HepG2 (cell line): ENCODE measurements around the gene LEMD1. TPM values are rescaled to one million over a fixed set of nuclear protein-coding genes. Genes with fewer than 3 reads are reported as not detected.

ENCODE experiments used
- BORCS8-MEF2B ChIP-seq: sonication (generic); formaldehyde crosslinking; IDR thresholded peaks from 2 replicates; pipeline ENCODE4 v1.8.0; 2022; ENCODE audit warnings: mild to moderate bottlenecking, missing genetic modification reagents
- CBX1 ChIP-seq: IDR thresholded peaks from one replicate; pipeline ENCODE4 v1.6.1; 2016; ENCODE audit warnings: antibody characterized with exemption, low read depth
- ELF1 ChIP-seq: sonication (generic); formaldehyde crosslinking; IDR thresholded peaks from 2 replicates; pipeline ENCODE4 v1.4.0; 2020; ENCODE audit warnings: missing genetic modification reagents
- FUBP1 ChIP-seq: sonication (generic); formaldehyde crosslinking; IDR thresholded peaks from 2 replicates; pipeline ENCODE4 v1.5.1; 2020; ENCODE audit warnings: missing genetic modification reagents, mild to moderate bottlenecking, borderline replicate concordance
- KIAA2018 ChIP-seq: sonication (generic); formaldehyde crosslinking; IDR thresholded peaks from 2 replicates; pipeline ENCODE4 v1.5.0; 2020; ENCODE audit warnings: mild to moderate bottlenecking, missing genetic modification reagents, borderline replicate concordance
- PRPF4 ChIP-seq: fragments of 200-400 bp; formaldehyde crosslinking; IDR thresholded peaks from 2 replicates; pipeline ENCODE4 v1.6.1; 2016; ENCODE audit warnings: low read length, low read depth; ENCODE audit not compliant: poor library complexity, severe bottlenecking
- RARA ChIP-seq: IDR thresholded peaks from 2 replicates; pipeline ENCODE4 v1.6.1; 2016; ENCODE audit warnings: missing genetic modification reagents, missing compliant biosample characterization
- RCOR2 ChIP-seq: IDR thresholded peaks from 2 replicates; pipeline ENCODE4 v1.6.1; 2016; ENCODE audit warnings: missing biosample characterization, missing genetic modification reagents
- THAP9 ChIP-seq: sonication (generic); formaldehyde crosslinking; IDR thresholded peaks from 2 replicates; pipeline ENCODE4; 2020; ENCODE audit warnings: missing genetic modification reagents, mild to moderate bottlenecking, borderline replicate concordance
- ZBED4 ChIP-seq: sonication (generic); formaldehyde crosslinking; IDR thresholded peaks from 2 replicates; pipeline ENCODE4 v1.4.0; 2020; ENCODE audit warnings: missing genetic modification reagents, borderline replicate concordance
- polyA plus RNA-seq, 8 experiments: library from polyadenylated mRNA; depleted of rRNA in 3 of 8; stranded (reverse) in 7 of 8; unstranded in 1 of 8; fragments of >200 nt; fragmentation: Illumina TruSeq in 4 of 8; extraction: Trizol in 4 of 8; gene quantifications; 2 replicates each; pipeline versions ENCODE4 v1.2.1 to v1.2.3, GENCODE V29; 2011 to 2016; ENCODE audit warnings: low read depth in 4 of 8, missing spikeins in 1 of 8, mixed read lengths in 1 of 8; ENCODE audit not compliant: insufficient read depth in 1 of 8
- total RNA-seq, 5 experiments: library from RNA; depleted of rRNA; stranded (reverse); fragments of >200 nt; fragmentation: Illumina TruSeq; extraction: Trizol; gene quantifications; 2 replicates each; pipeline ENCODE4 v1.2.3, GENCODE V29; 2016; ENCODE audit warnings: low read depth in 1 of 5

The LEMD1 gene
- total and polyA plus RNA-seq, 2 of the 13 experiments (the other 11 are each of a cell fraction or from before 2014, with no cell fraction given), result 1.4 to 2.3 TPM

GRCh38 chr1:205344066-205344928, 77.6 kb downstream of the LEMD1 start (continued):
- TF ChIP-seq PRPF4, result no peak
- no peak for TF ChIP-seq BORCS8-MEF2B (CRISPR knock-in tag)
- no peak for TF ChIP-seq KIAA2018 (CRISPR knock-in tag)
- TF ChIP-seq FUBP1 (CRISPR knock-in tag), result no peak
- peak; percentile 20; the same call in 1 of the 2 replicates for TF ChIP-seq RARA (CRISPR knock-in tag)
- no peak for TF ChIP-seq RCOR2 (CRISPR knock-in tag)
- TF ChIP-seq ZBED4 (CRISPR knock-in tag), result no peak
- TF ChIP-seq ELF1 (CRISPR knock-in tag), result no peak
- no peak for TF ChIP-seq CBX1
- no peak for TF ChIP-seq THAP9 (CRISPR knock-in tag)
